ENCODE results near the gene RFX6. TPM values are rescaled to one million over a fixed set of nuclear protein-coding genes. Genes with fewer than 3 reads are reported as not detected.
"Not testable (repeated sequence)": the region's sequence is repeated elsewhere in the genome, so short reads cannot be mapped to it uniquely, and the experiment has no call there.

Gene RFX6, protein sequence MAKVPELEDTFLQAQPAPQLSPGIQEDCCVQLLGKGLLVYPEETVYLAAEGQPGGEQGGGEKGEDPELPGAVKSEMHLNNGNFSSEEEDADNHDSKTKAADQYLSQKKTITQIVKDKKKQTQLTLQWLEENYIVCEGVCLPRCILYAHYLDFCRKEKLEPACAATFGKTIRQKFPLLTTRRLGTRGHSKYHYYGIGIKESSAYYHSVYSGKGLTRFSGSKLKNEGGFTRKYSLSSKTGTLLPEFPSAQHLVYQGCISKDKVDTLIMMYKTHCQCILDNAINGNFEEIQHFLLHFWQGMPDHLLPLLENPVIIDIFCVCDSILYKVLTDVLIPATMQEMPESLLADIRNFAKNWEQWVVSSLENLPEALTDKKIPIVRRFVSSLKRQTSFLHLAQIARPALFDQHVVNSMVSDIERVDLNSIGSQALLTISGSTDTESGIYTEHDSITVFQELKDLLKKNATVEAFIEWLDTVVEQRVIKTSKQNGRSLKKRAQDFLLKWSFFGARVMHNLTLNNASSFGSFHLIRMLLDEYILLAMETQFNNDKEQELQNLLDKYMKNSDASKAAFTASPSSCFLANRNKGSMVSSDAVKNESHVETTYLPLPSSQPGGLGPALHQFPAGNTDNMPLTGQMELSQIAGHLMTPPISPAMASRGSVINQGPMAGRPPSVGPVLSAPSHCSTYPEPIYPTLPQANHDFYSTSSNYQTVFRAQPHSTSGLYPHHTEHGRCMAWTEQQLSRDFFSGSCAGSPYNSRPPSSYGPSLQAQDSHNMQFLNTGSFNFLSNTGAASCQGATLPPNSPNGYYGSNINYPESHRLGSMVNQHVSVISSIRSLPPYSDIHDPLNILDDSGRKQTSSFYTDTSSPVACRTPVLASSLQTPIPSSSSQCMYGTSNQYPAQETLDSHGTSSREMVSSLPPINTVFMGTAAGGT
- under 1 TPM in 1 of 6 donors, not detected in 5; 0.11 TPM for total RNA-seq

DNA sequence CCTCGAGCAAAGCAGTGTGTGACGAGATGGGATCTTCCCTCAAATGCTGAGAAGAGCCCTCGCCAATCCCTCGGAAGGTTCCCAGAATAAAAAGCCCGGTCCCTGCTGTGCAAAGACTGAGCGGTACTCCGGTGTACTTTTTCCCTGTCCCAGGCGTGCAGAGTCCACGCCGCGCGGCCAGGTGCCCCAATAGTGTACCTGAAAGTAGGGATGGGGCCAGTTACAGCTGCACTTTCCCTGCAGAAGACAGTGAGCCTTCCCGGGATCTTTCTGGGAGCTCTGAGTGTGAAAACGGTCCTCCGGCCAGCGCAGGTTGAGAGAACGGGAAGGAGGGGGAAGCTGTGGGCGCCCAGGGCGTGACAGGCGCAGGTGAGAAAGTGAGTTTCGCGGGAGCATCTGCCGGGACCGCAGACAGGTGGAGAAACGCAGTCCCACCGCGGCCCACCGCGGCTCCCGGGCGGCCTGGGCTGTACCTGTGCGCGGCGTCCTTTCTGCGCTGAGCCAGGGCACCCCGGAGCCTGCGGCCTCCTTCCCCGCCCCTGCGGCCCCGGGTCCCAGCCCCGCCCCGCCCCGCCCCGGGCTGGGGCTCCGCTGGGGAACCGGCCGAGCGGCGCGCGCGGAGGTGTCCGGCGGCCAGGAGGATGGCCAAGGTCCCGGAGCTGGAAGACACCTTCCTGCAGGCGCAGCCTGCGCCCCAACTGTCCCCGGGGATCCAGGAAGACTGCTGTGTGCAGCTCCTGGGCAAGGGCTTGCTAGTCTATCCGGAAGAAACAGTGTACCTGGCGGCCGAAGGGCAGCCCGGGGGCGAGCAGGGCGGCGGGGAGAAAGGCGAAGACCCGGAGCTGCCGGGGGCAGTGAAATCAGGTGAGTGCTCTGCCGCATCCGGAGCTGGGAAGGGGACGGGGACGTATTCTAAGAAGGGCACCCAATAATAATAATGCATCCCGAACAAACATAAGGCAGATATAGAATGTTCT lies at the start of gene RFX6:
Gene RFX6, plus strand, starts transcription at position 608 of the 977 bp plus-strand sequence. Its CDS starts 34 bp downstream, at position 642.
- DNase-seq (peak in 1 of 2 donors; percentile 77), ATAC-seq (ENCODE audit: low FRiP score in 2 of 2) (peak in 1 of 2 donors; percentile 45)
- TF ChIP-seq EP300 (IDR thresholded peaks at IDR 0.05), result no peak
- no peak for TF ChIP-seq POLR2A (IDR thresholded peaks at IDR 0.05)
- TF ChIP-seq, protein P1, sequence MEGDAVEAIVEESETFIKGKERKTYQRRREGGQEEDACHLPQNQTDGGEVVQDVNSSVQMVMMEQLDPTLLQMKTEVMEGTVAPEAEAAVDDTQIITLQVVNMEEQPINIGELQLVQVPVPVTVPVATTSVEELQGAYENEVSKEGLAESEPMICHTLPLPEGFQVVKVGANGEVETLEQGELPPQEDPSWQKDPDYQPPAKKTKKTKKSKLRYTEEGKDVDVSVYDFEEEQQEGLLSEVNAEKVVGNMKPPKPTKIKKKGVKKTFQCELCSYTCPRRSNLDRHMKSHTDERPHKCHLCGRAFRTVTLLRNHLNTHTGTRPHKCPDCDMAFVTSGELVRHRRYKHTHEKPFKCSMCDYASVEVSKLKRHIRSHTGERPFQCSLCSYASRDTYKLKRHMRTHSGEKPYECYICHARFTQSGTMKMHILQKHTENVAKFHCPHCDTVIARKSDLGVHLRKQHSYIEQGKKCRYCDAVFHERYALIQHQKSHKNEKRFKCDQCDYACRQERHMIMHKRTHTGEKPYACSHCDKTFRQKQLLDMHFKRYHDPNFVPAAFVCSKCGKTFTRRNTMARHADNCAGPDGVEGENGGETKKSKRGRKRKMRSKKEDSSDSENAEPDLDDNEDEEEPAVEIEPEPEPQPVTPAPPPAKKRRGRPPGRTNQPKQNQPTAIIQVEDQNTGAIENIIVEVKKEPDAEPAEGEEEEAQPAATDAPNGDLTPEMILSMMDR (IDR thresholded peaks at IDR 0.05), result no peak
- no peak for TF ChIP-seq POLR2AphosphoS5 (IDR thresholded peaks at IDR 0.05)
- H3K4me1 ChIP-seq, result peaks cover 7 to 14% (median 11%) of the 10 kb centered on the region in 4 donors
- H3K27me3 ChIP-seq, result peaks cover 0 to 16% (median 6%) of the 10 kb centered on the region in 4 donors
- H3K4me3 ChIP-seq, result peak within 1 kb of the TSS in 3 of 4 donors; percentile 16 to 44 (median 39)
- H3K36me3 ChIP-seq, result no peaks in the 10 kb centered on the region
- H3K27ac ChIP-seq, result no peak within 1 kb of the TSS
- peaks cover 0 to 5% (median 0%) of the 10 kb centered on the region in 4 donors for H3K9me3 ChIP-seq
- 3 to 4% methylated on average over 38 to 61 of the region's 73 CpGs for WGBS, 2 donors

DNA sequence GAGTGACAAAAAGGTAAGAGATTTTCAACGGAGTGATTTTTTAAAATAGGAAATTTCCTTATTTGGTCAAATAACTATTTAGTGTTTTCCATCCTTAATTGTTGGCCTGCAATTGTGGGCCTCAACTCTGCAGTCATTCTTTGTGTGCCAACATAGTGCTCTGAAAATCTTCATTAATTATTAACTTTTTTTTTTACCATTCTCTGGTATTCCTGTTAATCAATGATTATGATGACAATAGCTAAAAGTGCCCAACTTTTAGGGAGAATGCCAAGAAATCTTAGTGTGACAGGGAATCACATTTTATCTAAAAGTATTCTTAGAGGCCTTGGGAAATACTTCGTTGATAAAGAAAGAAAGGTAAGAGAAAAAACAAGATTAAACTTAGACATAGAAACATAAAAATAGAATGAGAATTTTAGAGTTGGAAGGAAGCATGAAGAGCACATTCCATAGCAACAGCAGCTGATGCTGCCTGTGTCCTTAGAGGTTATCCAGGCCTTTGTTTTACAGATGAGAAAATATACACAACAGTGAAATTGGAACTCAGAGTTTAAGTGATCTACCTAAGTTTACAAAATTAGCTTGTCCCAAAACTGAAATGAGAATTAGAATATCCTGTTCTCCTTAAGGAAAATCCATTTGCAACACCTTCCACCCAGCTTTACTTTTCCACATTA lies 49.3 kb upstream of the RFX6 start:
- no peak overlapping the region for H3K4me3 ChIP-seq
- TF ChIP-seq POLR2AphosphoS5 (IDR thresholded peaks at IDR 0.05) (no peak), POLR2A (IDR thresholded peaks at IDR 0.05) (no peak), EP300 (IDR thresholded peaks at IDR 0.05) (no peak)
- TF ChIP-seq, protein P1 (IDR thresholded peaks at IDR 0.05), result no peak
- no peak overlapping the region for H3K27ac ChIP-seq
- ATAC-seq (ENCODE audit: low FRiP score in 2 of 2), result no peak
- no peaks in the 10 kb centered on the region for H3K4me1 ChIP-seq
- no peaks in the 10 kb centered on the region for H3K27me3 ChIP-seq
- H3K9me3 ChIP-seq, result peaks cover 0 to 4% (median 0%) of the 10 kb centered on the region in 4 donors
- no peaks in the 10 kb centered on the region for H3K36me3 ChIP-seq
- DNase-seq, result no peak
- WGBS, 2 donors, result 48 to 57% methylated on average over 2 of the region's 2 CpGs

DNA sequence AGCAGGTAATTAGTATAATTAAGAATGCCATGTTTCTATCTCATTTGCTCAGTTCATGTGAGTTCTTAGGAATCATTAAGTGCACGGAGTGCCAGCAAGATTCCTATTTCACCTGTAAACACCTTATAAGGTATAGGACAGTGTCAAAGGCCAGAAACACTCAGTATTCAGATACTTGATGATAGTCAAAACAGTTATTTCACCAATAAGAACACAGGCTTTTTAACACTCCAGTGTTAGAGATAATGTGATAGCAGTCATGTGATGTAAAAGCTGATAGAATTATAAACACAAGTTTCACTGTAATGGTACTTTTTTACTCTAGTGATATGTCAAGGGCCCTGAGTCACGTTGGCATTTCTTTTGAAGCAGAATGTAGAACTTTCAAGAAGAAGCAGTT lies 48.1 kb upstream of the RFX6 start, which contains the start of gene GPRC6A:
Gene GPRC6A, minus strand, starts transcription at position 101 of the 400 bp plus-strand sequence. Its CDS starts 70 bp downstream, at position 31.
- WGBS, 2 donors, result 38 to 45% methylated on average over 2 of the region's 2 CpGs
- no peak within 1 kb of the TSS for H3K27ac ChIP-seq
- TF ChIP-seq EP300 (IDR thresholded peaks at IDR 0.05) (no peak), POLR2AphosphoS5 (IDR thresholded peaks at IDR 0.05) (no peak), POLR2A (IDR thresholded peaks at IDR 0.05) (no peak)
- TF ChIP-seq, protein P1 (IDR thresholded peaks at IDR 0.05), result no peak
- H3K9me3 ChIP-seq, result no peaks in the 10 kb centered on the region
- no peak for DNase-seq
- H3K4me1 ChIP-seq, result no peaks in the 10 kb centered on the region
- no peaks in the 10 kb centered on the region for H3K36me3 ChIP-seq
- H3K4me3 ChIP-seq, result no peak within 1 kb of the TSS
- no peaks in the 10 kb centered on the region for H3K27me3 ChIP-seq
- ATAC-seq (ENCODE audit: low FRiP score in 2 of 2), result no peak

DNA sequence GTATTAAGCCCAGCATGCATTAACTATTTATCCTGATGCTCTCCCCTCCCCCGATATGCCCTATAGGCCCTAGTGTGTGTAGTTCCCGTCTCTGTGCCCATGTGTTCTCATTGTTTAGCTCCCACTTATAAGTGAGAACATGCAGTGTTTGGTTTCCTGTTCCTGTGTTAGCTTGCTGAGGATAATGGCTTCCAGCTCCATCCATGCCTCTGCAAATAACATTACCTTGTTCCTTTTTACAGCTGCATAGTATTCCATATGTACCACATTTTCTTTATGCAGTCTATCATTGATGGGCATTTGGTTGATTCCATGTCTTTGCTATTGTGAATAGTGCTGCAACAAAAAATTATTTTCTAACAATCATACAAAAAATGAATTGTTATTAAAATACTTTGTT lies 42.5 kb upstream of the RFX6 start:
- ATAC-seq (ENCODE audit: low FRiP score in 2 of 2), result not testable (repeated sequence)

More for the DNA sequence above, 42.5 kb upstream of the RFX6 start:
- not testable (repeated sequence) for H3K27ac ChIP-seq, H3K27me3 ChIP-seq, H3K9me3 ChIP-seq, DNase-seq, H3K36me3 ChIP-seq, H3K4me1 ChIP-seq, H3K4me3 ChIP-seq
- WGBS, 2 donors, result 87 to 93% methylated on average over 2 of the region's 2 CpGs

All from upper lobe of left lung (tissue), 6 donors.